NCI-H1417 (cell line): ENCODE data around the gene GPC3.
"Not testable (repeated sequence)": the region's sequence is repeated elsewhere in the genome, so short reads cannot be mapped to it uniquely, and the experiment has no call there.

Source experiments
- DNase-seq, 3 experiments: peaks; one replicate each; lab custom pipeline; 2025; lab: John Stamatoyannopoulos, UW

The GPC3 gene

DNA sequence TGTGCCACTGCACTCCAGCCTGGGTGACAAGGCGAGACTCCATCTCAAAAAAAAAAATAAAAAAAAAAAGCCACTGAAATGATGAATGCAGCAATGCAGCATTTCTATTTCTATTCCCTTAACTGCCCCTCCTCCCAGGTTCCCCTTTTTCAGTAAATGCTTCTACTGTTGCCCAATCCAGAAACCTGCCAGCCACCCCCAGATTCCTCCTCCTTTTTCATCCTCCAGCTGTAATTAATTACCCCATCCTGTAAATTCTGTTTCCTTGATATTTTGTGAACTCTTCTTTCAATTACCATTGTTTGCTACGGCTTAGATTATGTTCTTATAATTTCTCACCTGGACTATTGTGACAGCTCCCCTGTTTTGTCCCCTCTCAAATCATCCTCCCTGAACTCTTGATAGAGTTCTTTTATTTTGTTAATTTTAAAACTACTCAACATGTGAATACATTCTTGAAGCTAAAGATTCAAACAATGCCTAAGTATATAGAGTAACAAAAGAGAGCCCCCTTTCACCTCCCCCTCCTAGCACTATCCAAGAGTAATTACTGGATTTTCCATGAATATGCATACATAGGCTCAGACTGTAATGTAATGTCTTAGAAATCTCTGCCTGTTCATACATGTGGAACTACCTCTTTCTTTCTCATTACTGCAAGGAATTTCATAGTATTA, 429.5 kb downstream of the GPC3 start:
- no peak for DNase-seq

- no peak for DNase-seq
These were observed 434.5 kb downstream of the GPC3 start for GRCh38 chrX:133550665-133551485.

DNA sequence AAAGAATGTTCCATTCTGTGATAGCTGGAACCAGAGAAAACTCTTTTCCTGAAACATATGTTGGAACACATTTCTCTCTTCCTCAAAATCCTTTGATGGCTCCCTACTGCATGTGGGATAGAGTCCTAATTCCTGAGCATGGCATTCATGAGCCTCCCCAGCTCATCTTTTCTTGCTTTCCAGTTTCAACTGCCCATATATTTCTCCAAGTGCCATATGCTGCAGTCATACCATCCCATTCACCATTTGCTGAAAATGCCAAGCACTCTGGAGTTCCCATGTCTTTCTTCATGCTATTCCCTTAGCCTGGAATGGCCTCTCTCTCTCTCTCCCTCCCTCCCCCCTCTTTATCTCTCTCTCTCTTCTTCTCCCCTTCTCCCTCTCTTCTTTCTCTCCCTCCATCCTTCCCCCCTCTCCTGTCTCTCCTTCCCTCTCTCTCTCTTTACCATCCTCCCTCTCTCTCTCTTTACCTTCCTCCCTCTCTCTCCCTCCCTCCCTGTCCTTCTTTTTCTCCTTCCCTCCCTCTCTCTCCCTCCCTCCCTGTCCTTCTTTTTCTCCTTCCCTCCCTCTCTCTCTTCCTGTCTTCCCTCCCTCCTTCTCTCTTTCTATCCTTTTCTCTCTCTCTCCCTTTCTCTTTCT, 436.0 kb downstream of the GPC3 start:
- no peak for DNase-seq

- DNase-seq = no peak
These were observed 439.0 kb downstream of the GPC3 start for GRCh38 chrX:133546441-133546840.

DNA sequence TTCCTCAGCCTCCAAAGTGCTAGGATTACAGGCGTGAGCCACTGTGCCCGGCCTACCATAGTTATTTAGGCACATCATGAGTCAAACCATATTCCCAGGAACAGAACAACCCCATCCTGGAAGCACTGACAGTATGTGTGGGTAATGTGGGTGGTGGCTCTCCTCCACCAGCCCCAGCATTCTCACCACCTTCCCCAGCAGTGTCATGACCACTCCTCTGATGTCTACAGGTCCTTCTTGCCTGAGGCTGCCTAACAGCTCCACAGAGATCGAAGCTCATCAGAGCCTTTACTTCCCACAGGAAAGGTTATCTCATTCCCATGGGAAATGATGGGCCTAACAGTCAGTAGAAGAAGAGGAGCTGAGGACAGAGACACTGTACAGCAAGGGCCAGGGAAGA, 440.6 kb downstream of the GPC3 start:
- no peak for DNase-seq

DNA sequence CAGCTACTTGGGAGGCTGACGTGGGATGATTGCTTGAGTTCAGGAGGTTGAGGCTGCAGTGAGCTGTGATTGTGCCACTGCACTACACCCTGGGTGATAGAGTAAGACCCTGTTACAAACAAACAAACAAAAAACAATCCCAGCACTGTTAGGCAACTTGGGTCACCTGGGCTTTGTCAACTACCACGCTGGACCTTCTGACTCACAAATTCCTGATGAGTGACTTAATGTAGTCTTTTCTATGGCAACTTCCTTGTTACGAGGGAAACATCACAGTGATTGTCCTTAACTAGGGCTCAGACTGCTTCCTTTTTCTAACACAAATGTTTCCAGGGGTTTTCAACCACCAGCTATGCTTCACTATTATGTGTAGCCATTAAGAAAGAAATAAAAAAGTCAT, 441.3 kb downstream of the GPC3 start:
- no peak for DNase-seq

- no peak for DNase-seq
These were observed 441.7 kb downstream of the GPC3 start for GRCh38 chrX:133543654-133544053.

GRCh38 chrX:133542476-133542875, 442.9 kb downstream of the GPC3 start:
- no peak for DNase-seq

DNA sequence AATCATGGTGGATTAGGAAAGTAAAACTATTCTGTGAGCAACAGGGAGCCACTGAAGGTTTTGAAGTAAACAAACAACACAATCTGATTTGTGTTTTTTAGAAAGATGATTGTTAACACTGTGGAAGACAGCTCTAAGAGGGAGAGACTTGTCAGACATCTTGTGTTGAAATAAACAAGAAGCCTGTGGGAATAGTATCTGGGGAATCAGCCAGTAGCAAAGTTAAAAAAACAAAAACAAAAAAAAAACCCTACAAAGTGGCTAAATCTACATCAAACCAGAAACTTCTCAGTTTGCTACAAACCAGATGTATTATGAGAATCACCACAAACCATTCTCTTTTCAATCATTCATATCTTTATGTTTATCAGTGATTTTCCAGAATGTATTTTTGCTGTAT, 444.4 kb downstream of the GPC3 start:
- no peak for DNase-seq

GRCh38 chrX:133538148-133538547, 447.2 kb downstream of the GPC3 start:
- no peak for DNase-seq

GRCh38 chrX:133537142-133537541, 448.3 kb downstream of the GPC3 start:
- no peak for DNase-seq

DNA sequence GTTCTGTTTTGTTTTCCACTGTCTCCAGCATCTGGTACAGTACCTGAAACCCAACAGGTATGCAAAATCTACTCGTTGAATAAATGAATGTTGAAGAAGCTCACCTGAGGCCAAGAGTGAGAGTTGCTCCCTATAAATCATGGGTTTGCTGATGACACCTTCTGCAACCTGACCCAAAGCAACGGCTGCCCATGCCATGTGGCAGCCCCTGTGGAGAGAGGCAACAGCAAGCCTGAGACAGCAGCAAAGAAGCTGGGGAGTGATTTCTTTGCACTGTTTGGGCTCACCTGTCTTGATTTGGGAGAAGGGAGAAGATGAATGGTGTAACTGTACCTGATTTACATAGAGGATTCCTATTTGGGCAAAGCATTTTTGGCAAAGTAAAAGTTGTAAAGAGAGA, 450.3 kb downstream of the GPC3 start:
- DNase-seq = no peak

DNA sequence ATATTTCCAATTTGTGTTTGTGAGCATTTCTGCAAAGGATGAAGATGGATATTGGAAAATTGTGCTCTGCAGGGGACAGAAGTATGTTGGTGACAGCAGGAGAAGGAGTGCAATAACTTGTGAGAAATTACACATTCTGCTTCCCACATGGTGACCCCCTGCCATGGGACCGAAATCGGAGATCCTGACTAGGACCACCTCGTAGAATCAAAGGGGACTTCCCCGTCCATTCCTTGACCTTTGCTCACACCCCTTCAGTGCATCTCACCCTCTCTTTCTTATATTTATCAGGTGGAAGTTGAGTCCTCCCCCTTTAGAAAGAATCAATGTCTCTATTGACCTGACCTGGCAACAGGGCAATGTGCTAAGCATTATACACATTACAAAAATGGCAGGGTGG, 451.2 kb downstream of the GPC3 start:
- DNase-seq = no peak

DNA sequence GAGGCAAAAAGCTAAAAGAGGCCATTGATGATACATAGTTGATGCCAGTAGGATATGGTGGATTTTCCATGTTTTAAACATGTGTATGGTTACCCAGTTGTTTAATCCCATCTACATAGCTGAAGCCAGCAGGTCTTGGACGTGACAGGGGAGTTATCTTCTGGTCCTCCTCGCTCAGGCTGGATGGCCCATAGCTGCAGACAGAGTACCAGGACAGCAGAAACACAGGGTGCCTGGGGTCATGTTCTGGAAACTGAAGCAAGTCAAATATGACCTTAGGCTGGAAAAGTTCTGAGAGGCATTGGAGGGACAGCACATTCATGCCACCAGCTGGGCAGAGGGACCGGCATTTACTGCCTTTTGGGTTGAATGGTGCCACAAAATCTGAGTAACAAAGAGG, 452.1 kb downstream of the GPC3 start:
- no peak for DNase-seq

DNA sequence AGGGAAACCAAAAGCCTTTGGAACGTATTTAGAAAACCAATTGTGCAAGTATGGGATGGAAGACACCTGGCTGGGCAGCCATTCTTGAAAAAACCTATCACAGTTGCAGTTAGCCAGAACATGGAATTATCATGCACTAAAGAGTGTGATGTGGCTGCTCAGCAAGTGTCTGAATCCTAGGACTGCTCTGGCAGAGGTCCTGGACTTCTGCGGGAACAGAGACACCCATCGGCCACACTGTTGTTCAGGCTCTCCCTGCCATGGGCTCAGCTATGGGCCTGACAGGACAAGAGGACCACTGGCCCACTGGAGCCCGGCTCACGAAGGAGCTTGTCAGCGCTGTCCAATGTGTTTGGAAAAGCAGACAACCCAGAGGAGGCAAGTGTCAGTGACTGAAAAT, 454.4 kb downstream of the GPC3 start:
- no peak for DNase-seq

DNA sequence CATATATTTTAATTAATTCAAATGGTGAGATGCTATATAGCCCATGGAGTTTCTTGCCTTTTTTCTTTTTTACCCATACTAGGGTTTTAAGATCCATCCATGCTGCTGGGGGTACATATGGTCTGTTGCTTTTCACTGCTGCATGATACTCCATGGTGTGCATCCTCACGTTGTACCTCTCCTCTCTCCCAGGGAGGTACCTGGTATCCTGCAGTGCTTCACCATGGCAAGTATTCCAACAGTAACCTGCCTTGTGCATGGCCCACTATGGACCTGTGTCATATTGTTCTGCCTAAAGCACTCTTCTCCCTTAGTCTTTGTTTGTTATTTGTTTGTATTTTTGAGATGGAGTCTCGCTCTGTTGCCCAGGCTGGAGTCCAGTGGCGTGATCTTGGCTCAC, 455.8 kb downstream of the GPC3 start:
- DNase-seq = no peak

DNA sequence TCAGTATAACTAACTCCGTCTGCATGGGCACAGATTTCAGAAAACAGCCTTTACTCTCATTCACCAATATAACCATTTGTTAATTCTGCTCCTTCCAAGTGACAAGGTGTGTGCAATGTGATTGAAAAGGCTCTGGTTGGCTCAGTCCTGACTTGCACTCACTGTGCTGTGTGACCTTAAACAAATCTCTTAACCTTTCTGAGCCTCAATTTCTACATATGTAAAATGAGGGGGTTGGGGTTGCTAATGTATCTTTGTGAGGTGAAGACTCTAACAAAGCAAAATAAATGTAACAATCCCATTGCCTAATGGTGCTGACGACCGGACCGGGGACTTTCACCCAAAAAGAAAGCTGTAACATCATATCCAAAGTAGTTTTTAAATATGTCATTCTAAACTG, 457.6 kb downstream of the GPC3 start:
- no peak for DNase-seq

DNA sequence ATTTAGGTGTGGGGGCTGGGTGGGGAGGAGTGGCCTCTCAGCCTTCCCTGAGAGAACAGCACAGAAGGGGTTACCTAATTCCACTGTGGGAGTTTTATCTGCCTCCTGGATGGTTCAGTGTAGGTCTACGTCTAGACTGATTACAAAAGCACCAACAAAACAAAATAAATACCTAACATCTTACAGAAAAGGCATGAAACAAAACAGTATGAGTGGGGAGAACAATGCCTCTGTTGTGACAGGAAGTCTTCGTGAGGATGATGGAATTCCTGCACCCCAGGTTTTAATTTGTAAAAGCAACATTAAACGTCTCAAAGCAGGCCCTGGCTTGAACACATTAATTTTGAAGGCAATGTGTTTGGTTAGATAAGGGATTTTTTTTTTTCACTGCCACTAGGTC, 458.0 kb downstream of the GPC3 start:
- no peak for DNase-seq

GRCh38 chrX:133526773-133527172, 458.6 kb downstream of the GPC3 start:
- not testable (repeated sequence) for DNase-seq

DNA sequence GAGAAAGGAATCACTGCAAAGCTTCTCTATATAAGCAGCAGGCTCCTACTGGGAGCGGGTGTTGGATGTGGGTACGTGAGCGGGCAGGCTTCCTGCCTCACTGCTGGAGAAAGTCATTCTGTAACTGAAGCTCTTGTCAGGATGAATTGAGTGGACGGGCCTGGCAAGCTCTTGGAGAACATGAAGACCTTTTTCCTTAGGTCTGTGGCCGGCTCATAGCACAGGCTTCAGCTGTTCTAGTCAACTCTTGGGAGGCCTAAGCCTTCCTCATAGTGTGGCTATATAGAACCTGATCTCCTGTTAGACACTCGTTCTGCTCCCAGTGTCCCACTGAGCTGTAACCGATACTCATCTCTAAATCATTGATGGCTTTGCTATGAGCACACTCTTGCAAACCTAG, 461.9 kb downstream of the GPC3 start:
- DNase-seq = no peak

DNA sequence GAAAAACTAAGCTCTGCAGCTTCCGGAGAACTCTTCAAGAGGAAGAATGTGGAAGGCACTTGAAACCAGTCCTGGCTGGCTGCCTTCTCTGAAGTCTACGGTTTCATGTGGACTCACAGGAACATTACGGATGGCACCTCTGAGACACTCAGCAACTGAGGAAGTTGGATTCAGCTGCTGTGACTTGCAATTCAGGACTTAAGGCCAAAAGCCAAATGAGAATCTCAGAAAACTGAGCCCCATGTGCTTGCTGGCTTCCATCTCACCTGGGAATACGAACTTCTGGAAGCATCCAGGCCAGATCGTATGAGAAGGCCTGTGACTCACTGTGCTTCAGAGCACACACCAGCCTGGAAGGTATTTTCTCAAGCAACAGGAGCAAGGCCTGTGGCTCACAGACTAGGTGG, 462.3 kb downstream of the GPC3 start:
- DNase-seq = no peak

DNA sequence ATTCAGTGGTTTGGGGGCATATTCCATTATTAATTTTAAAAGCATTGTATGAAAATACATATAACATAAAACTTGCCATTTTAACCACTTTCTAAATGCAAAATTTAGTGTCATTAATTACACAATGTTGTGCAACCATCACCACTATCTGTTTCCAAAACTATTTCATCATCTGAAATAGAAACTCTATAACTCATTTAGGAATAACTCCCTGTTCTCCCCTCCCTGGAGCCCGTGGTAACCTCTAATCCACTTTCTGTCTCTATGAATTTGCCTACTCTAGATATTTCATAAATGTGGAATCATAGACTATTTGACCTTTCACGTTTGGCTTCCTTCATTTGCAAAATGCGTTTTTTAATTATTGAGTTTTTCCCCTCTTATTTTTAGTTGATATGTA, 468.7 kb downstream of the GPC3 start:
- DNase-seq = no peak

DNA sequence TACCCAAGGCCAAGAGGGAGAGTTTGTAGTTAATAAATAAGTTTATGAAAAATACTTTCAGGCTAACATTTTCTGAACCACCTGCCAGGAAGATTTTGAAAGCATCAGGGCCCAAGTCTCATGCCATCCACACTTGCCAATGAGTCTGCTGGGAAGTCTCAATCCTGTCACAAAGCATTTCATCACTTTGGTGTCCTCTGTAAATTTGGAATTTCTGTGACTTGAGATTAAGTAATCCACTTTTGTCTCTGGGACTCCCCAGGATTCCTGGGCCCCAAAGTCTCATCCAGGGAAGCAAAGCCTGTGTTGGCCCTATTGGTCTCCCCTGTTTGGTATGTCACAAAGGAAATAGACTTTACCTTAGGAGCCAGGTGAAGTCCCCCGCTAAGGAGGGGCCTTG, 470.9 kb downstream of the GPC3 start:
- no peak for DNase-seq
